Heart right ventricle (tissue), 16 donors: ENCODE data around the gene PRSS50. TPM values are rescaled to one million over a fixed set of nuclear protein-coding genes. Genes with fewer than 3 reads are reported as not detected.

ENCODE experiments used
- ATAC-seq, 8 donors: fragments of 200-7000 bp; cut with Tn5 transposase; one replicate each; pipeline ENCODE4 v1.9.1; 2020; ENCODE audit warnings: mild to moderate bottlenecking in 8 of 8, moderate library complexity in 8 of 8, moderate number of reproducible peaks in 1 of 8
- DNase-seq, 2 donors: peaks; one replicate each; pipeline ENCODE4 v3.0.0-alpha.2; 2020
- H3K27ac ChIP-seq, 10 donors: fragments of 200-600 bp; sonication (generic) in 2 of 10; one replicate each; pipeline versions ENCODE4 v1.5.0 to v1.8.0; 2020 to 2022; ENCODE audit warnings: mild to moderate bottlenecking in 3 of 10
- H3K27me3 ChIP-seq, 7 donors: fragments of 200-600 bp; one replicate each; pipeline ENCODE4 v1.8.0; 2021 to 2022; ENCODE audit warnings: mild to moderate bottlenecking in 2 of 7
- H3K36me3 ChIP-seq, 9 donors: fragments of 200-600 bp; sonication (generic) in 1 of 9; one replicate each; pipeline versions ENCODE4 v1.5.0 to v1.8.0; 2020 to 2022; ENCODE audit warnings: mild to moderate bottlenecking in 2 of 9
- H3K4me1 ChIP-seq, 9 donors: fragments of 200-600 bp; sonication (generic) in 1 of 9; one replicate each; pipeline versions ENCODE4 v1.5.0 to v1.8.0; 2020 to 2022; ENCODE audit warnings: mild to moderate bottlenecking in 4 of 9
- H3K4me3 ChIP-seq, 10 donors: fragments of 200-600 bp; sonication (generic) in 2 of 10; one replicate each; pipeline versions ENCODE4 v1.5.0 to v1.8.0; 2020 to 2022; ENCODE audit warnings: mild to moderate bottlenecking in 7 of 10, moderate library complexity in 2 of 10
- H3K9me3 ChIP-seq, 11 donors: fragments of 200-600 bp in 10 of 11; sonication (generic) in 2 of 11; one replicate each; pipeline versions ENCODE4 v1.5.0 to v1.8.0; 2013 to 2022; ENCODE audit warnings: mild to moderate bottlenecking in 2 of 11, control low read depth in 1 of 11, moderate library complexity in 1 of 11
- WGBS, 2 donors: extraction: QIAGEN DNeasy Blood & Tissue Kit; methylation state at CpG; one replicate each; pipeline ENCODE4 v1.1.7; 2013; ENCODE audit warnings: inconsistent platforms in 1 of 2; 5-methylcytosine and 5-hydroxymethylcytosine counted together
- intact Hi-C, 10 donors: fragments of 100-400 bp; cut with DNase I; formaldehyde crosslinking; loops; one replicate each; pipeline versions ENCODE4 v1.11.1 to v1.14.2; 2022
- polyA plus RNA-seq, 2 donors: library from polyadenylated mRNA; stranded (reverse); fragments of 200-250 nt; gene quantifications; one replicate each; pipeline ENCODE4 v1.2.3, GENCODE V29; 2013
- total RNA-seq, 10 donors: library from RNA; stranded (reverse); fragmentation: NEBNext Ultra II Directional in 3 of 10; extraction: Animal tissue kit (Norgen Biotek cat#: 25700) in 3 of 10; gene quantifications; one replicate each; pipeline versions ENCODE4 v1.2.1 to v1.2.4, GENCODE V29; 2021 to 2023
- TF ChIP-seq, protein P1 (sequence below), 9 donors: fragments of 200-600 bp; sonication (generic) in 2 of 9; IDR thresholded peaks; one replicate each; pipeline versions ENCODE4 v1.5.0 to v1.8.0; 2021 to 2022; ENCODE audit warnings: antibody characterized with exemption in 9 of 9, mild to moderate bottlenecking in 5 of 9, moderate library complexity in 1 of 9
- donor health status: Arrhythmogenic right ventricular cardiomyopathy.
- donor health status: ischemic (EF 13 %, LVEDD 7.1; RV severe dilation, severe dysfunction).
- donor health status: healthy with polysubstance abuse.
- donor health status: DM: no; HTN: yes; CAD: no.
- donor health status: DM: no; HTN: no; CAD: no.
- donor health status: ischemic (EF 25% LVEDD 6.9; RV normal size, moderate dysfunction).
- donor health status: ischemic (EF 25% LVEDD 5.7; RV mildly dilated, moderate dysfunction).
- donor health status: healthy.
- donor health status: DM: yes; HTN: yes; CAD: no.
- donor health status: Ischemic cardiomyopathy.
- donor health status: ischemic (EF 35%, LVEDD 5.7; RV mildly dilated, moderate dysfunction).
- donor health status: nonischemic (EF 11% LVEDD 7.7; RV severe dilation, severe dysfunction).
- donor health status: DM: yes; HTN: yes; CAD: no.
- donor health status: PGD.
- donor health status: ischemic (EF 29% LVEDD 5.4; RV normal size, mild dysfunction).
- donor health status: nonischemic (EF 23%, LVEDD 6.1; RV moderate dilation, normal function).

PRSS50 gene
- total and polyA plus RNA-seq, 12 donors = 0.09 to 0.88 (median 0.31) TPM; not detected in 2

DNA sequence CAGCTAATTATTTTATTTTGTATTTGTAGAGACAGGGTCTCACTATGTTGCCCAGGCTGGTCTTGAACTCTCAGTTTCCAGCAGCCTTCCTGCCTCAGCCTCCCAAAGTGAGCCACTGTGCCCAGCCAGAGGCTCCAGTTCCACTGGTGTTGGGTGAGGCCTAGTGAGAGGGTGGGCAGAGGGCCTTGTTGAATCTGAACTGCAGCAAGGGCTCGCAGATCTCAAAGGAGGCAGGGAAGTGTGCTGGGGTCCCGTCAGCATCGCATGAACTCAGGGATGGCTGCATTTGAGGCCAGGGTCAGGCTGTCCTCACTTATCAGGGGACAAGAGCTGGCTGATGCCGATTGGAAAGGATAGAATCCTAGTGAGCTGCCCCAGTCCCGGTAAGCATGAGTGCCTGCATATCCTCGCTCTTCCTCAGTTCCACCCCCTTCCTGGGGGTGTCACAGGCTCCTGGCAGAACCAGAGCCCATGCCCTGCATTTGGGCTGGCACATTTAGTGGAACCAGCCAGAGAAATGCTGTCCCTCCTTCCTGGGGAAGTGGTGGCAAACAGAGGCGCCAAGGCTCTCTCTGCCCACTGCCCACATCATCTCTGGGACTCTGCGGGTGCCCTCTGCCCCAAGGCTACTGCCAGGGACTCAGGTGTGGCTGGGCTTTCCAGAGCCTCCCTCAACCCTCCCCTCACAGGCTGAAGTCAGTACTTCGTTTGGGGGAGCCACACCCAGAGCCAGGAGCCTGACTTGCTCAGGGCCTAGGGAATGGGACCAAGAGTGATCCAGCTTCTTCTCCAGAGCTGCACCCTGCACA, 48.3 kb downstream of the PRSS50 start:
- no peak for ATAC-seq
- H3K4me1 ChIP-seq = peaks cover under 1 to 43% (median 25%) of the 10 kb centered on the region in 9 donors
- no peaks in the 10 kb centered on the region for H3K27me3 ChIP-seq
- H3K27ac ChIP-seq = peak overlapping the region in 3 of 10 donors; percentile 10 to 40 (median 15)
- WGBS, 2 donors = 69 to 75% methylated on average over 9 of the region's 9 CpGs
- intact Hi-C loops = loop anchor here in 2 of 10 donors (10.0 kb wide), 1 partner anchor 105 kb away; the partner anchor contains the start of gene LRRC2 (in 2 of the 2)
- H3K36me3 ChIP-seq = peaks cover 0 to 45% (median 5%) of the 10 kb centered on the region in 9 donors
- TF ChIP-seq, protein P1, sequence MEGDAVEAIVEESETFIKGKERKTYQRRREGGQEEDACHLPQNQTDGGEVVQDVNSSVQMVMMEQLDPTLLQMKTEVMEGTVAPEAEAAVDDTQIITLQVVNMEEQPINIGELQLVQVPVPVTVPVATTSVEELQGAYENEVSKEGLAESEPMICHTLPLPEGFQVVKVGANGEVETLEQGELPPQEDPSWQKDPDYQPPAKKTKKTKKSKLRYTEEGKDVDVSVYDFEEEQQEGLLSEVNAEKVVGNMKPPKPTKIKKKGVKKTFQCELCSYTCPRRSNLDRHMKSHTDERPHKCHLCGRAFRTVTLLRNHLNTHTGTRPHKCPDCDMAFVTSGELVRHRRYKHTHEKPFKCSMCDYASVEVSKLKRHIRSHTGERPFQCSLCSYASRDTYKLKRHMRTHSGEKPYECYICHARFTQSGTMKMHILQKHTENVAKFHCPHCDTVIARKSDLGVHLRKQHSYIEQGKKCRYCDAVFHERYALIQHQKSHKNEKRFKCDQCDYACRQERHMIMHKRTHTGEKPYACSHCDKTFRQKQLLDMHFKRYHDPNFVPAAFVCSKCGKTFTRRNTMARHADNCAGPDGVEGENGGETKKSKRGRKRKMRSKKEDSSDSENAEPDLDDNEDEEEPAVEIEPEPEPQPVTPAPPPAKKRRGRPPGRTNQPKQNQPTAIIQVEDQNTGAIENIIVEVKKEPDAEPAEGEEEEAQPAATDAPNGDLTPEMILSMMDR (IDR thresholded peaks at IDR 0.05) = no peak
- no peak for DNase-seq
- H3K9me3 ChIP-seq = no peaks in the 10 kb centered on the region
- no peak overlapping the region for H3K4me3 ChIP-seq

GRCh38 chr3:46668591-46668990, 49.1 kb downstream of the PRSS50 start:
- TF ChIP-seq, protein P1 (IDR thresholded peaks at IDR 0.05) = no peak
- peak overlapping the region in 1 of 10 donors; percentile 10 for H3K27ac ChIP-seq
- H3K36me3 ChIP-seq = peaks cover 0 to 37% (median 5%) of the 10 kb centered on the region in 9 donors
- ATAC-seq (no peak), DNase-seq (no peak)
- WGBS, 2 donors = 75 to 84% methylated on average over 2 of the region's 2 CpGs
- no peaks in the 10 kb centered on the region for H3K9me3 ChIP-seq
- H3K27me3 ChIP-seq = no peaks in the 10 kb centered on the region
- intact Hi-C loops = loop anchor here in 2 of 10 donors (10.0 kb wide), 1 partner anchor 104 kb away; the partner anchor contains the start of gene LRRC2 (in 2 of the 2)
- H3K4me3 ChIP-seq = no peak overlapping the region
- peaks cover 5 to 51% (median 33%) of the 10 kb centered on the region in 9 donors for H3K4me1 ChIP-seq

- intact Hi-C loops = loop anchor here in 2 of 10 donors (10.0 kb wide), 1 partner anchor 103 kb away; the partner anchor contains the start of gene LRRC2 (in 2 of the 2)
- no peaks in the 10 kb centered on the region for H3K27me3 ChIP-seq
- WGBS, 2 donors = 63 to 72% methylated on average over 8 of the region's 8 CpGs
- H3K4me1 ChIP-seq = peaks cover 7 to 56% (median 38%) of the 10 kb centered on the region in 9 donors
- H3K4me3 ChIP-seq = no peak overlapping the region
- no peaks in the 10 kb centered on the region for H3K9me3 ChIP-seq
- ATAC-seq = no peak
- DNase-seq = no peak
- peaks cover 0 to 32% (median 5%) of the 10 kb centered on the region in 9 donors for H3K36me3 ChIP-seq
- TF ChIP-seq, protein P1 (IDR thresholded peaks at IDR 0.05) = no peak
- H3K27ac ChIP-seq = peak overlapping the region in 1 of 10 donors; percentile 10
Measured at GRCh38 chr3:46668116-46668515, 49.6 kb downstream of the PRSS50 start.

DNA sequence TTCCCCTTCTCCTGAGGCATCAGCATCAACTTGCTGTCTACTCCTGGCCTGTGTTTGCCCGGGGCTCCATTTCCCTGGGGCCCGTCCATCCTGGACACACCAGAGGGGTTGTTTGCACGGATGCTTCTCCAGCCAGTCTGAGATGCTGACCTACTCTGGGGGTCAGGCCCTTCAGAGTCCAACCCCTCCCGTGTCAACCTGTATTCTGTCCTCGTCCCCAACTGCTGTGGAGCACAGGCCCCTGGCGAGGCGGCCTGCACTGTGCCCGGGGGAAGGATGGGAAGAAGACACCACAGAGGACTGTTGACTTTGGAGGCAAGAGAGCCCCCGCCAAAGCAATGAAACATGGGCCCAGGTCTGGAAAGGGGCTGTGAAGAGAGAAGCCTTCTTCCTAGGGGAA, 50.0 kb downstream of the PRSS50 start:
- H3K27me3 ChIP-seq = no peaks in the 10 kb centered on the region
- intact Hi-C loops = loop anchor here in 2 of 10 donors (10.0 kb wide), 1 partner anchor 103 kb away; the partner anchor contains the start of gene LRRC2 (in 2 of the 2)
- no peaks in the 10 kb centered on the region for H3K9me3 ChIP-seq
- DNase-seq (no peak), ATAC-seq (no peak)
- H3K4me3 ChIP-seq = no peak overlapping the region
- 88 to 90% methylated on average over 9 of the region's 9 CpGs for WGBS, 2 donors
- peaks cover 10 to 60% (median 42%) of the 10 kb centered on the region in 9 donors for H3K4me1 ChIP-seq
- H3K36me3 ChIP-seq = peaks cover 0 to 28% (median 5%) of the 10 kb centered on the region in 9 donors
- TF ChIP-seq, protein P1 (IDR thresholded peaks at IDR 0.05) = no peak
- H3K27ac ChIP-seq = peak overlapping the region in 4 of 10 donors; percentile 75 to 87 (median 82)
